ENCODE data around the gene SDK2. TPM values are rescaled to one million over a fixed set of nuclear protein-coding genes. Genes with fewer than 3 reads are reported as not detected.

Gene SDK2
- total and polyA plus RNA-seq, 2 donors = 0.66 to 0.87 TPM

GRCh38 chr17:73622381-73622780 lies 21.9 kb downstream of the SDK2 start:
- WGBS = 98% methylated on average over 3 of the region's 3 CpGs

GRCh38 chr17:73621685-73622084 lies 22.6 kb downstream of the SDK2 start:
- H3K9me3 ChIP-seq (ENCODE audit: control insufficient read depth in 2 of 2, insufficient read depth in 1 of 2, low read length in 1 of 2) = peaks cover 0 to 5% of the 10 kb centered on the region in 2 donors
- no peaks in the 10 kb centered on the region for H3K27me3 ChIP-seq (ENCODE audit: control insufficient read depth in 2 of 2, insufficient read depth in 1 of 2, low read length in 1 of 2)
- no peak for DNase-seq (ENCODE audit: low read depth in 6 of 9, low spot score in 9 of 9)
- no peaks in the 10 kb centered on the region for H3K36me3 ChIP-seq (ENCODE audit: control insufficient read depth in 2 of 2, insufficient read depth in 2 of 2, low read length in 1 of 2)
- H3K27ac ChIP-seq (ENCODE audit: low read depth in 1 of 2, low read length in 1 of 2) = no peak overlapping the region
- 90% methylated on average over 2 of the region's 2 CpGs for WGBS
- H3K4me1 ChIP-seq (ENCODE audit: control insufficient read depth in 2 of 2, insufficient read depth in 2 of 2, low read length in 2 of 2) = peaks cover 0 to 5% of the 10 kb centered on the region in 2 donors
- no peak overlapping the region for H3K4me3 ChIP-seq (ENCODE audit: low read length in 2 of 2)

More at GRCh38 chr17:73622381-73622780, 21.9 kb downstream of the SDK2 start:
- H3K27me3 ChIP-seq (ENCODE audit: control insufficient read depth in 2 of 2, insufficient read depth in 1 of 2, low read length in 1 of 2) = no peaks in the 10 kb centered on the region
- H3K4me3 ChIP-seq (ENCODE audit: low read length in 2 of 2) = no peak overlapping the region
- no peak overlapping the region for H3K27ac ChIP-seq (ENCODE audit: low read depth in 1 of 2, low read length in 1 of 2)
- H3K9me3 ChIP-seq (ENCODE audit: control insufficient read depth in 2 of 2, insufficient read depth in 1 of 2, low read length in 1 of 2) = peaks cover 0 to 5% of the 10 kb centered on the region in 2 donors
- H3K36me3 ChIP-seq (ENCODE audit: control insufficient read depth in 2 of 2, insufficient read depth in 2 of 2, low read length in 1 of 2) = no peaks in the 10 kb centered on the region
- peaks cover 0 to 3% of the 10 kb centered on the region in 2 donors for H3K4me1 ChIP-seq (ENCODE audit: control insufficient read depth in 2 of 2, insufficient read depth in 2 of 2, low read length in 2 of 2)
- no peak for DNase-seq (ENCODE audit: low read depth in 6 of 9, low spot score in 9 of 9)

GRCh38 chr17:73620414-73620813 lies 23.8 kb downstream of the SDK2 start:
- H3K36me3 ChIP-seq (ENCODE audit: control insufficient read depth in 2 of 2, insufficient read depth in 2 of 2, low read length in 1 of 2) = no peaks in the 10 kb centered on the region
- peaks cover 0 to 7% of the 10 kb centered on the region in 2 donors for H3K4me1 ChIP-seq (ENCODE audit: control insufficient read depth in 2 of 2, insufficient read depth in 2 of 2, low read length in 2 of 2)
- H3K27me3 ChIP-seq (ENCODE audit: control insufficient read depth in 2 of 2, insufficient read depth in 1 of 2, low read length in 1 of 2) = no peaks in the 10 kb centered on the region
- no peak overlapping the region for H3K27ac ChIP-seq (ENCODE audit: low read depth in 1 of 2, low read length in 1 of 2)
- H3K9me3 ChIP-seq (ENCODE audit: control insufficient read depth in 2 of 2, insufficient read depth in 1 of 2, low read length in 1 of 2) = peaks cover 0 to 5% of the 10 kb centered on the region in 2 donors
- no peak for DNase-seq (ENCODE audit: low read depth in 6 of 9, low spot score in 9 of 9)
- WGBS = 94% methylated on average over 3 of the region's 3 CpGs
- H3K4me3 ChIP-seq (ENCODE audit: low read length in 2 of 2) = no peak overlapping the region

GRCh38 chr17:73617501-73617900 lies 26.7 kb downstream of the SDK2 start:
- DNase-seq (ENCODE audit: low read depth in 6 of 9, low spot score in 9 of 9) = no peak
- WGBS = 98% methylated on average over 5 of the region's 5 CpGs
- H3K4me1 ChIP-seq (ENCODE audit: control insufficient read depth in 2 of 2, insufficient read depth in 2 of 2, low read length in 2 of 2) = peaks cover 0 to 4% of the 10 kb centered on the region in 2 donors
- H3K27ac ChIP-seq (ENCODE audit: low read depth in 1 of 2, low read length in 1 of 2) = no peak overlapping the region
- no peak overlapping the region for H3K4me3 ChIP-seq (ENCODE audit: low read length in 2 of 2)
- H3K36me3 ChIP-seq (ENCODE audit: control insufficient read depth in 2 of 2, insufficient read depth in 2 of 2, low read length in 1 of 2) = no peaks in the 10 kb centered on the region
- peaks cover 0 to 5% of the 10 kb centered on the region in 2 donors for H3K9me3 ChIP-seq (ENCODE audit: control insufficient read depth in 2 of 2, insufficient read depth in 1 of 2, low read length in 1 of 2)
- H3K27me3 ChIP-seq (ENCODE audit: control insufficient read depth in 2 of 2, insufficient read depth in 1 of 2, low read length in 1 of 2) = no peaks in the 10 kb centered on the region

- Histone ChIP-seq H3K4me1 (ENCODE audit: control insufficient read depth in 2 of 2, insufficient read depth in 2 of 2, low read length in 2 of 2) (peaks cover 0 to 4% of the 10 kb centered on the region in 2 donors), H3K4me3 (ENCODE audit: low read length in 2 of 2) (no peak overlapping the region), H3K9me3 (ENCODE audit: control insufficient read depth in 2 of 2, insufficient read depth in 1 of 2, low read length in 1 of 2) (peaks cover 0 to 5% of the 10 kb centered on the region in 2 donors), H3K36me3 (ENCODE audit: control insufficient read depth in 2 of 2, insufficient read depth in 2 of 2, low read length in 1 of 2) (no peaks in the 10 kb centered on the region), H3K27ac (ENCODE audit: low read depth in 1 of 2, low read length in 1 of 2) (no peak overlapping the region), H3K27me3 (ENCODE audit: control insufficient read depth in 2 of 2, insufficient read depth in 1 of 2, low read length in 1 of 2) (no peaks in the 10 kb centered on the region)
- WGBS = 87% methylated on average over 8 of the region's 8 CpGs
- no peak for DNase-seq (ENCODE audit: low read depth in 6 of 9, low spot score in 9 of 9)
Observed at GRCh38 chr17:73616873-73617404, 27.3 kb downstream of the SDK2 start.

GRCh38 chr17:73616120-73616872 lies 27.9 kb downstream of the SDK2 start:
- no peak for DNase-seq (ENCODE audit: low read depth in 6 of 9, low spot score in 9 of 9)
- Histone ChIP-seq H3K27me3 (ENCODE audit: control insufficient read depth in 2 of 2, insufficient read depth in 1 of 2, low read length in 1 of 2) (no peaks in the 10 kb centered on the region), H3K27ac (ENCODE audit: low read depth in 1 of 2, low read length in 1 of 2) (no peak overlapping the region), H3K4me3 (ENCODE audit: low read length in 2 of 2) (no peak overlapping the region), H3K9me3 (ENCODE audit: control insufficient read depth in 2 of 2, insufficient read depth in 1 of 2, low read length in 1 of 2) (peaks cover 0 to 5% of the 10 kb centered on the region in 2 donors), H3K4me1 (ENCODE audit: control insufficient read depth in 2 of 2, insufficient read depth in 2 of 2, low read length in 2 of 2) (peaks cover 0 to 4% of the 10 kb centered on the region in 2 donors), H3K36me3 (ENCODE audit: control insufficient read depth in 2 of 2, insufficient read depth in 2 of 2, low read length in 1 of 2) (no peaks in the 10 kb centered on the region)
- 80% methylated on average over 15 of the region's 15 CpGs for WGBS

GRCh38 chr17:73614256-73614655 lies 30.0 kb downstream of the SDK2 start:
- Histone ChIP-seq H3K4me3 (ENCODE audit: low read length in 2 of 2) (no peak overlapping the region), H3K27me3 (ENCODE audit: control insufficient read depth in 2 of 2, insufficient read depth in 1 of 2, low read length in 1 of 2) (no peaks in the 10 kb centered on the region), H3K9me3 (ENCODE audit: control insufficient read depth in 2 of 2, insufficient read depth in 1 of 2, low read length in 1 of 2) (peaks cover 0 to 5% of the 10 kb centered on the region in 2 donors), H3K36me3 (ENCODE audit: control insufficient read depth in 2 of 2, insufficient read depth in 2 of 2, low read length in 1 of 2) (no peaks in the 10 kb centered on the region), H3K4me1 (ENCODE audit: control insufficient read depth in 2 of 2, insufficient read depth in 2 of 2, low read length in 2 of 2) (peaks cover 0 to 4% of the 10 kb centered on the region in 2 donors), H3K27ac (ENCODE audit: low read depth in 1 of 2, low read length in 1 of 2) (no peak overlapping the region)
- DNase-seq (ENCODE audit: low read depth in 6 of 9, low spot score in 9 of 9) = no peak
- WGBS = 96% methylated on average over 8 of the region's 9 CpGs

GRCh38 chr17:73613271-73614233 lies 30.7 kb downstream of the SDK2 start:
- Histone ChIP-seq H3K27ac (ENCODE audit: low read depth in 1 of 2, low read length in 1 of 2) (peak overlapping the region; percentile 17 to 33), H3K4me1 (ENCODE audit: control insufficient read depth in 2 of 2, insufficient read depth in 2 of 2, low read length in 2 of 2) (peaks cover 0 to 4% of the 10 kb centered on the region in 2 donors), H3K4me3 (ENCODE audit: low read length in 2 of 2) (no peak overlapping the region), H3K27me3 (ENCODE audit: control insufficient read depth in 2 of 2, insufficient read depth in 1 of 2, low read length in 1 of 2) (no peaks in the 10 kb centered on the region), H3K36me3 (ENCODE audit: control insufficient read depth in 2 of 2, insufficient read depth in 2 of 2, low read length in 1 of 2) (no peaks in the 10 kb centered on the region), H3K9me3 (ENCODE audit: control insufficient read depth in 2 of 2, insufficient read depth in 1 of 2, low read length in 1 of 2) (peaks cover 0 to under 1% of the 10 kb centered on the region in 2 donors)
- WGBS = 90% methylated on average over 23 of the region's 23 CpGs
- no peak for DNase-seq (ENCODE audit: low read depth in 6 of 9, low spot score in 9 of 9)
